RWPE2 (cell line): ENCODE results near the gene EIF3I.
A peak's percentile ranks its signal among the peaks of the same experiment; 100 is the strongest.

Source experiments
- ATAC-seq: fragments of 200-7000 bp; cut with Tn5 transposase; 3 replicates; pipeline ENCODE4 v1.9.1; 2021; ENCODE audit warnings: low read depth
- DNase-seq: peaks from one replicate; pipeline ENCODE4 v3.0.0-alpha.2; 2020; ENCODE audit warnings: low spot score
- H3K27ac ChIP-seq: fragments of 450-650 bp; 2 replicates; pipeline ENCODE4 v1.5.1; 2017; ENCODE audit warnings: mild to moderate bottlenecking; ENCODE audit not compliant: poor library complexity, severe bottlenecking
- H3K27me3 ChIP-seq: fragments of 250-450 bp; sonication (Bioruptor Pico); 2 replicates; pipeline ENCODE4 v1.5.1; 2021; ENCODE audit warnings: mild to moderate bottlenecking, moderate library complexity; ENCODE audit not compliant: insufficient read depth, poor library complexity, severe bottlenecking
- H3K36me3 ChIP-seq: fragments of 250-450 bp; sonication (Bioruptor Pico); 2 replicates; pipeline ENCODE4 v1.5.1; 2020; ENCODE audit warnings: low read depth, mild to moderate bottlenecking, moderate library complexity
- H3K4me1 ChIP-seq: fragments of 250-450 bp; sonication (Bioruptor Pico); 2 replicates; pipeline ENCODE4 v1.5.1; 2021; ENCODE audit warnings: mild to moderate bottlenecking, moderate library complexity; ENCODE audit not compliant: insufficient read depth, poor library complexity, severe bottlenecking
- H3K4me3 ChIP-seq: fragments of 250-450 bp; sonication (Bioruptor Pico); 2 replicates; pipeline ENCODE4 v1.5.1; 2021; ENCODE audit warnings: mild to moderate bottlenecking, moderate library complexity; ENCODE audit not compliant: severe bottlenecking
- H3K9me3 ChIP-seq: fragments of 250-450 bp; sonication (Bioruptor Pico); 2 replicates; pipeline ENCODE4 v1.5.1; 2021; ENCODE audit warnings: mild to moderate bottlenecking, moderate library complexity; ENCODE audit not compliant: severe bottlenecking
- TF ChIP-seq, protein P1 (sequence below): fragments of 450-650 bp; IDR thresholded peaks from one replicate; pipeline ENCODE4 v1.5.1; 2017; ENCODE audit warnings: mild to moderate bottlenecking, moderate library complexity; ENCODE audit not compliant: poor library complexity, severe bottlenecking

EIF3I gene

DNA sequence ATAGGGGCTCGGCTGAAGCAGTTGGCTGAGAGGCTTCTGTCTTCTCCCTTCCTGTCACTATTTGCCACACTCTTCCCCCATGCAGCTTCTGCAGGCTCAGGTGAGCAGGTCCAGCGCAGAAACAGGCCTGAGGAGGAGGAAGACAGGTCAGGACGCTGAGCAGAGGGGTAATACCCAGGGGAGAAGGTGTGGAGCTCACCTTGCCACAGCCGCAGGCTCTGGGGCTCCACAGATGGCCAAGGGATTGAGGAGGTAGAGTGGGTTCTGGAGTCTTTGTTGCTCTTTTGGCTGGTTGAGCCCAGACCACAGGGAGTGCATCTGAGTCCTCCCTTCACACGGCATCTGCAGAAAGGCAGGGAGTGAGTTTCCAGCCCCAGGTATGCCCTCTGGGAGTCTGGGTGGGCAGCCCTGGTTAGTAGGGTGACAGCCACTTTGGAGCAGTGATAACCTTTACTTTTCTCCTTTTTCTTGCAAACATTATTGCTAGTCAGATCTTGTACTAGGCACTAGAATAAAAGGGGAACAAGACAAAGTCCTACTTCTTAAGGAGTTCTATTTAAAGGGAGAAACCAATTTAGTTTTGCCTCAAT is 9.7 kb downstream of the EIF3I start:
- Histone ChIP-seq H3K27ac (no peak overlapping the region), H3K9me3 (no peaks in the 10 kb centered on the region), H3K27me3 (no peaks in the 10 kb centered on the region), H3K4me3 (no peak overlapping the region), H3K4me1 (peaks cover 16% of the 10 kb centered on the region), H3K36me3 (peaks cover 52% of the 10 kb centered on the region)
- ATAC-seq (no peak), DNase-seq (no peak)
- TF ChIP-seq, protein P1, sequence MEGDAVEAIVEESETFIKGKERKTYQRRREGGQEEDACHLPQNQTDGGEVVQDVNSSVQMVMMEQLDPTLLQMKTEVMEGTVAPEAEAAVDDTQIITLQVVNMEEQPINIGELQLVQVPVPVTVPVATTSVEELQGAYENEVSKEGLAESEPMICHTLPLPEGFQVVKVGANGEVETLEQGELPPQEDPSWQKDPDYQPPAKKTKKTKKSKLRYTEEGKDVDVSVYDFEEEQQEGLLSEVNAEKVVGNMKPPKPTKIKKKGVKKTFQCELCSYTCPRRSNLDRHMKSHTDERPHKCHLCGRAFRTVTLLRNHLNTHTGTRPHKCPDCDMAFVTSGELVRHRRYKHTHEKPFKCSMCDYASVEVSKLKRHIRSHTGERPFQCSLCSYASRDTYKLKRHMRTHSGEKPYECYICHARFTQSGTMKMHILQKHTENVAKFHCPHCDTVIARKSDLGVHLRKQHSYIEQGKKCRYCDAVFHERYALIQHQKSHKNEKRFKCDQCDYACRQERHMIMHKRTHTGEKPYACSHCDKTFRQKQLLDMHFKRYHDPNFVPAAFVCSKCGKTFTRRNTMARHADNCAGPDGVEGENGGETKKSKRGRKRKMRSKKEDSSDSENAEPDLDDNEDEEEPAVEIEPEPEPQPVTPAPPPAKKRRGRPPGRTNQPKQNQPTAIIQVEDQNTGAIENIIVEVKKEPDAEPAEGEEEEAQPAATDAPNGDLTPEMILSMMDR: no peak

DNA sequence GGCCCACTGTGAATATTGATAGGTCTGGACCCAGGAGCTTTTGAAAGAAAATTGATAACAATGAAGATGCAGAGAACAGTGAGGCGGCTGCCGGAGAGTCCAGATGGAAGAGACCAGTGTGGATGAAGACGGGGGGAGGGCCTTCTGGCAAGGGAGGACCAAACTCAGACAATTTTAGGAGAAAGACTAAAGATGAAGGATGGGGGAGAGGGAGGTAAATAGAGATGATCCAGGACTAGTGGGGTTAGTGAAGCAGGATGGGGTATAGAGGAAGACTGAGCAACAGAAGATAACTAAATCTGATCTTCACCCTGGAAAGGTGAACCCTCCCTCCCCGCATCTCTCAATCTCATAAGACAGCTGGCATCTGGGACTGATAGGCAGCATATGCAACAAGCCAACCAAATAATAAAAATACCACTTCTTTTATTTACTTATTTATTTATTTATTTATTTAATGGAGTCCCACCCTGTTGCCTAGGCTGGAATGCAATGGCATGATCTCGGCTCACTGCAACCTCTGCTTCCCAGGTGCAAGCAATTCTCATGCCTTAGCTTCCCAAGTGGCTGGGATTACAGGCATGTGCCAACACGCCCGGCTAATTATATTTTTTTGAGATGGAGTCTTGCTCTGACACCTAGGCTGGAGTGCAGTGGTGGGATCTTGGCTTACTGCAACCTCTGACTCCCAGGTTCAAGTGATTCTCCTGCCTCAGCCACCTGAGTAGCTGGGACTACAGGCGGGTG is 10.5 kb downstream of the EIF3I start:
- no peak for DNase-seq
- Histone ChIP-seq H3K36me3 (peaks cover 44% of the 10 kb centered on the region), H3K27me3 (no peaks in the 10 kb centered on the region)

DNA sequence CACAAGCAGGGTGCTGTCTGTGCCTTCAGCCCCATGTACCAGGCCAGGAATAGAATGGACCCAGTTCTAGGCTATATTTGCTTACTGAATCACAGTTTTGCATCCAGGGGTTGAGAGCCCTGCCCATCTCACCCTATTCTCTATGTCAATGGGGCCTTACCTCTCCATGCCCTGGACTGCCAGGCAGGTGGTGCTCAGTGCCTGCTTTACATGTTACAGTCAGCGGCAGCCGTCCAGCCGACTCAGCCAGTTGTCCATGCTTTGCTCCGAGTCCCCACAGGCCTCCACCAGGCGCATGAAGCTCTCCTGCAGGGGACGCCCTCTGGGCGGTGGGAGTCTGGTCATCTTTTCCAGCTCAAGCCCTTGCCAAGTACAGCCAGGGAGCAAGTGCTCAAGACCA is 12.6 kb downstream of the EIF3I start:
- peak overlapping the region; percentile 76 for H3K27ac ChIP-seq
- TF ChIP-seq, protein P1: no peak
- no peak for DNase-seq

More for the DNA sequence above, 10.5 kb downstream of the EIF3I start:
- Histone ChIP-seq H3K27ac (peak overlapping the region; percentile 7), H3K9me3 (no peaks in the 10 kb centered on the region), H3K4me1 (peaks cover 16% of the 10 kb centered on the region), H3K4me3 (no peak overlapping the region)
- TF ChIP-seq, protein P1: no peak
- no peak for ATAC-seq

DNA sequence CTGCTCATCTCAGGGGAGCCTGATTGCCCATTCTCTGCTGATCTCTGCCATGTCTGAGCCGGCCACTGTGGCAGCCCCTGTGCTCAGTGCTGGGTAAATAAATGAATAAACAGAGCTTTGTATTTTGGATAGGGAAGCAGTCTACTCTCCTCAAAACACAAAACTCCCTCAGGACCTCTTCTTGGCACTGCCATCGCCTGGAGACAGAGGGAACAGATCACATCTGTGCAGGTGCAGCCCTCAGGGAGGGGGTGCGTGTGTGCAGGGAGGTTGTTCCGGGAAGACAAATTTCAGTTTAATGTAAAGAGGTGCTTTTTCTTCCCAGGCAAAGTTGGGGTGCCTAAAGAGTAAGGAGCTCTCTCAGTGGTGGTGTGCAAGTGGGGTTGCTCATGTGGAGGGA is 17.1 kb downstream of the EIF3I start:
- H3K9me3 ChIP-seq: no peaks in the 10 kb centered on the region
- TF ChIP-seq, protein P1: no peak
- H3K27ac ChIP-seq: no peak overlapping the region
- H3K4me3 ChIP-seq: no peak overlapping the region
- no peaks in the 10 kb centered on the region for H3K27me3 ChIP-seq
- DNase-seq (no peak), ATAC-seq (no peak)
- H3K36me3 ChIP-seq: no peaks in the 10 kb centered on the region
- peaks cover 11% of the 10 kb centered on the region for H3K4me1 ChIP-seq

More for the DNA sequence above, 12.6 kb downstream of the EIF3I start:
- Histone ChIP-seq H3K9me3 (no peaks in the 10 kb centered on the region), H3K4me1 (peaks cover 16% of the 10 kb centered on the region), H3K4me3 (no peak overlapping the region), H3K27me3 (no peaks in the 10 kb centered on the region), H3K36me3 (peaks cover 23% of the 10 kb centered on the region)
- no peak for ATAC-seq

DNA sequence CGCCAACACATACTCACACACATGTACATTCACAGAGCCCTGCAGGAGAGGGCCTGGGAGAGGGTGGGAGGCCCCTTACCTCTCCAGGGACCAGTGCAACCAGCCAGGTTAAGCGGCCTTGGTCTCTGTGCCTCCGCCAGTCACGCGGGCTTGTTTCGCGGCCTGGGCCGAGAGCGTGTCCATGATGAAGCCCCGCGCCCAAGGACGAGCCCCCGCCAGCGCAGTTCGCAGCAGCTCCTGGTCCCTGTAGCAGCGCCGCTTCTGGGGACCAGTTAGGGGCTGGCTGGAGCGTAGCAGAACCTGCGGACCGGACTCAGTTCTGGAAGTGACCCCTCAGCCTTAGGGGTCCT is 17.6 kb downstream of the EIF3I start:
- Histone ChIP-seq H3K4me1 (peaks cover 11% of the 10 kb centered on the region), H3K36me3 (no peaks in the 10 kb centered on the region), H3K27ac (peak overlapping the region; percentile 35), H3K9me3 (no peaks in the 10 kb centered on the region), H3K4me3 (no peak overlapping the region), H3K27me3 (no peaks in the 10 kb centered on the region)
- DNase-seq (no peak), ATAC-seq (no peak)
- TF ChIP-seq, protein P1: no peak
